ENCODE data around the gene OPCML.

The OPCML gene

GRCh38 chr11:132447761-132448160 lies 1084.5 kb downstream of the OPCML start:
- no peak overlapping the region for H3K4me3 ChIP-seq (ENCODE audit: low read depth, low read length)
- no peak for TF ChIP-seq CTCF (IDR thresholded peaks at IDR 0.05; ENCODE audit: borderline replicate concordance, insufficient read depth, low read depth, low read length)

GRCh38 chr11:132445859-132446291 lies 1086.4 kb downstream of the OPCML start:
- no peak overlapping the region for H3K4me3 ChIP-seq (ENCODE audit: low read depth, low read length)
- no peak for TF ChIP-seq CTCF (IDR thresholded peaks at IDR 0.05; ENCODE audit: borderline replicate concordance, insufficient read depth, low read depth, low read length)

GRCh38 chr11:132444911-132445310 lies 1087.4 kb downstream of the OPCML start:
- H3K4me3 ChIP-seq (ENCODE audit: low read depth, low read length): no peak overlapping the region
- no peak for TF ChIP-seq CTCF (IDR thresholded peaks at IDR 0.05; ENCODE audit: borderline replicate concordance, insufficient read depth, low read depth, low read length)

GRCh38 chr11:132439711-132440255 lies 1092.5 kb downstream of the OPCML start:
- TF ChIP-seq CTCF (IDR thresholded peaks at IDR 0.05; ENCODE audit: borderline replicate concordance, insufficient read depth, low read depth, low read length): no peak
- H3K4me3 ChIP-seq (ENCODE audit: low read depth, low read length): no peak overlapping the region

- no peak for TF ChIP-seq CTCF (IDR thresholded peaks at IDR 0.05; ENCODE audit: borderline replicate concordance, insufficient read depth, low read depth, low read length)
- H3K4me3 ChIP-seq (ENCODE audit: low read depth, low read length): no peak overlapping the region
These were observed 1093.9 kb downstream of the OPCML start for GRCh38 chr11:132438418-132438817.

GRCh38 chr11:132430429-132431062 lies 1101.8 kb downstream of the OPCML start:
- no peak overlapping the region for H3K4me3 ChIP-seq (ENCODE audit: low read depth, low read length)
- TF ChIP-seq CTCF (IDR thresholded peaks at IDR 0.05; ENCODE audit: borderline replicate concordance, insufficient read depth, low read depth, low read length): no peak

- H3K4me3 ChIP-seq (ENCODE audit: low read depth, low read length): no peak overlapping the region
- TF ChIP-seq CTCF (IDR thresholded peaks at IDR 0.05; ENCODE audit: borderline replicate concordance, insufficient read depth, low read depth, low read length): no peak
These were observed 1102.6 kb downstream of the OPCML start for GRCh38 chr11:132429685-132430084.
